ENCODE measurements around the gene CD274. TPM values are rescaled to one million over a fixed set of nuclear protein-coding genes. Genes with fewer than 3 reads are reported as not detected.
A peak's percentile ranks its signal among the peaks of the same experiment; 100 is the strongest.

Gene CD274
- total RNA-seq, 2 donors from 2014 or later, result 1.00 TPM; not detected in 1

- Histone ChIP-seq H3K4me3 (ENCODE audit: low read length) (no peak overlapping the region), H3K27ac (ENCODE audit: low read depth, low read length) (no peak overlapping the region), H3K9ac (ENCODE audit: extremely low read depth, low read length, poor library complexity, severe bottlenecking) (no peak overlapping the region), H3K27me3 (ENCODE audit: control insufficient read depth, insufficient read depth, low read length, poor library complexity, severe bottlenecking) (no peaks in the 10 kb centered on the region), H3K4me1 (ENCODE audit: control insufficient read depth, insufficient read depth, low read length) (no peaks in the 10 kb centered on the region), H3K36me3 (ENCODE audit: control insufficient read depth, insufficient read depth, low read length) (no peaks in the 10 kb centered on the region), H3K9me3 (ENCODE audit: control insufficient read depth, low read length) (no peaks in the 10 kb centered on the region)
- Mint-ChIP-seq H3K4me1 (no peaks in the 10 kb centered on the region), H3K4me3 (no peak overlapping the region), H3K9me3 (no peaks in the 10 kb centered on the region), H3K27ac (no peak overlapping the region), H3K36me3 (ENCODE audit: low read depth) (peaks cover 12% of the 10 kb centered on the region), H3K27me3 (ENCODE audit: insufficient read depth) (no peaks in the 10 kb centered on the region)
- 83 to 100% methylated on average over 2 of the region's 2 CpGs for WGBS, 2 experiments (ENCODE audit: insufficient coverage in 1 of 2, insufficient read length in 1 of 2)
- TF ChIP-seq CTCF (conservative IDR thresholded peaks at IDR 0.05), result no peak
- DNase-seq, result no peak
Measured at GRCh38 chr9:5421163-5421562, 29.2 kb upstream of the CD274 start.

GRCh38 chr9:5422276-5422675, 28.1 kb upstream of the CD274 start:
- Mint-ChIP-seq H3K9me3 (no peaks in the 10 kb centered on the region), H3K27me3 (ENCODE audit: insufficient read depth) (no peaks in the 10 kb centered on the region), H3K36me3 (ENCODE audit: low read depth) (peaks cover 12% of the 10 kb centered on the region), H3K4me3 (no peak overlapping the region), H3K27ac (no peak overlapping the region), H3K4me1 (no peaks in the 10 kb centered on the region)
- no peaks in the 10 kb centered on the region for H3K36me3 ChIP-seq (ENCODE audit: control insufficient read depth, insufficient read depth, low read length)
- H3K4me3 ChIP-seq (ENCODE audit: low read length), result no peak overlapping the region
- no peaks in the 10 kb centered on the region for H3K4me1 ChIP-seq (ENCODE audit: control insufficient read depth, insufficient read depth, low read length)
- no peak for TF ChIP-seq CTCF (conservative IDR thresholded peaks at IDR 0.05)
- no peaks in the 10 kb centered on the region for H3K9me3 ChIP-seq (ENCODE audit: control insufficient read depth, low read length)
- DNase-seq, result no peak
- 90 to 100% methylated on average over 1 of the region's 1 CpG for WGBS, 2 experiments (ENCODE audit: insufficient coverage in 1 of 2, insufficient read length in 1 of 2)
- no peak overlapping the region for H3K27ac ChIP-seq (ENCODE audit: low read depth, low read length)
- H3K27me3 ChIP-seq (ENCODE audit: control insufficient read depth, insufficient read depth, low read length, poor library complexity, severe bottlenecking), result no peaks in the 10 kb centered on the region
- H3K9ac ChIP-seq (ENCODE audit: extremely low read depth, low read length, poor library complexity, severe bottlenecking), result no peak overlapping the region

DNA sequence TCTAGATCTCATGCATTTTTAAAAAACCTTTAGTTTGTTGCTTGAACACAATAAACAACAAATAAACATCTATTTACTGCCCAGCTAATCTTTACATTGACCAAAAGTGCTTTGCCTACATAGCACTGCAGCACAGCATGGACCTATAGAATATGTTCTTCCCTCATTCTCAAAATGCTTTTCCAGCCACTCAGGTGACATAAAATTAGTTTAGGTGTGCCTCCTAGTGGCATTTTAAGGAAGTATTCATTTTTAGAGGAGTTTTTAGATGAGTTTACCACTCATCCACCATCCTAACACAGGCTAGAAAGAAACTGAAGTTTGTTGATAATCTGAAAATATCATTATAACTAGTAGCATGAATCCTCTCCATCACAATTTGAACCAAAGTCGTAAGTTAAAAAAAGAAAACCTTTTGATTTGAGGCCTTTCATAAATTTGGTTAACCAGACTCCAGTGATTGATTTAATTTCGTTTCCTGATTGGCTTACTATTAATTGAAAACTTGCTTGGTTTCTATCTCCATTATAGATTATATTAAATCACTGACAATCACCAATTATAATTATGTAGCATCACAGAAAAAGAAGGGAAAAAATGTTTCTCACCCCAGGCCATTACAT, 25.2 kb upstream of the CD274 start:
- Mint-ChIP-seq H3K4me3 (no peak overlapping the region), H3K36me3 (ENCODE audit: low read depth) (peaks cover 4% of the 10 kb centered on the region), H3K27ac (no peak overlapping the region), H3K27me3 (ENCODE audit: insufficient read depth) (no peaks in the 10 kb centered on the region), H3K4me1 (no peaks in the 10 kb centered on the region), H3K9me3 (no peaks in the 10 kb centered on the region)
- Histone ChIP-seq H3K36me3 (ENCODE audit: control insufficient read depth, insufficient read depth, low read length) (no peaks in the 10 kb centered on the region), H3K27ac (ENCODE audit: low read depth, low read length) (no peak overlapping the region), H3K27me3 (ENCODE audit: control insufficient read depth, insufficient read depth, low read length, poor library complexity, severe bottlenecking) (no peaks in the 10 kb centered on the region), H3K4me1 (ENCODE audit: control insufficient read depth, insufficient read depth, low read length) (no peaks in the 10 kb centered on the region), H3K4me3 (ENCODE audit: low read length) (no peak overlapping the region), H3K9me3 (ENCODE audit: control insufficient read depth, low read length) (no peaks in the 10 kb centered on the region), H3K9ac (ENCODE audit: extremely low read depth, low read length, poor library complexity, severe bottlenecking) (no peak overlapping the region)
- 88% methylated on average over 2 of the region's 2 CpGs; no CpG with 5 or more reads in 1 of the 2 experiments for WGBS, 2 experiments (ENCODE audit: insufficient coverage in 1 of 2, insufficient read length in 1 of 2)
- DNase-seq, result no peak
- TF ChIP-seq CTCF (conservative IDR thresholded peaks at IDR 0.05), result peak; percentile 78

All from endodermal cell (in vitro differentiated cells).